AG10803 (cell line): Measurements from ENCODE around the gene CYP27A1.
"Not testable (repeated sequence)": the region's sequence is repeated elsewhere in the genome, so short reads cannot be mapped to it uniquely, and the experiment has no call there.

Experiments
- DNase-seq: peaks from one replicate; pipeline ENCODE4 v3.0.0; 2010; ENCODE audit warnings: low read depth
- H3K4me3 ChIP-seq: 2 replicates; pipeline ENCODE4 v1.5.1; 2011; ENCODE audit warnings: mild to moderate bottlenecking, low read length, control low read depth
- CTCF ChIP-seq: conservative IDR thresholded peaks from 2 replicates; pipeline ENCODE4 v1.5.1; 2011; ENCODE audit warnings: mild to moderate bottlenecking, low read length, control low read depth, inconsistent platforms

CYP27A1 gene

GRCh38 chr2:218754781-218755180, 27.2 kb upstream of the CYP27A1 start:
- no peak for DNase-seq
- no peak for TF ChIP-seq CTCF
- no peak overlapping the region for H3K4me3 ChIP-seq

GRCh38 chr2:218755198-218755566, 26.8 kb upstream of the CYP27A1 start:
- TF ChIP-seq CTCF = no peak
- no peak for DNase-seq
- no peak overlapping the region for H3K4me3 ChIP-seq

GRCh38 chr2:218755567-218756404, 26.2 kb upstream of the CYP27A1 start:
- no peak overlapping the region for H3K4me3 ChIP-seq
- no peak for DNase-seq
- no peak for TF ChIP-seq CTCF

GRCh38 chr2:218756599-218757377, 25.2 kb upstream of the CYP27A1 start:
- no peak; the same call in 1 of the 2 replicates for TF ChIP-seq CTCF
- no peak overlapping the region for H3K4me3 ChIP-seq
- DNase-seq = no peak

- DNase-seq = no peak
- TF ChIP-seq CTCF = no peak
- H3K4me3 ChIP-seq = no peak overlapping the region
These were observed 20.2 kb upstream of the CYP27A1 start for GRCh38 chr2:218761795-218762194.

- DNase-seq, H3K4me3 ChIP-seq: not testable (repeated sequence)
These were observed 9.2 kb upstream of the CYP27A1 start for GRCh38 chr2:218772759-218773158.

GRCh38 chr2:218773881-218774280, 8.1 kb upstream of the CYP27A1 start:
- TF ChIP-seq CTCF = no peak
- no peak for DNase-seq
- H3K4me3 ChIP-seq = no peak overlapping the region
